K562 (cell line): ENCODE measurements around the gene SRRM5. TPM values are rescaled to one million over a fixed set of nuclear protein-coding genes. Genes with fewer than 3 reads are reported as not detected.

Experiments used
- ATAC-seq: fragments of 200-7000 bp; cut with Tn5 transposase; 3 replicates; pipeline ENCODE4 v1.9.1; 2020; ENCODE audit warnings: moderate library complexity
- BruUV-seq: library from RNA; stranded (reverse); fragments of 400-500 nt; replicated peaks from 2 replicates; lab custom pipeline; 2021; lab: Mats Ljungman, UMichigan
- CTCF ChIA-PET: fragments of 300-600 bp; formaldehyde crosslinking; extraction: SDS; loops from one replicate; lab custom pipeline; 2021; ENCODE audit warnings: low intra/inter-chr PET ratio; lab: Yijun Ruan, JAX
- POLR2A ChIA-PET: fragments of 300-600, 350-650 bp; sonication (Branson Sonifier 250); formaldehyde crosslinking; extraction: SDS; loops from one replicate; lab custom pipeline; 2021; ENCODE audit warnings: antibody characterized with exemption, inconsistent platforms; lab: Yijun Ruan, JAX
- DNase-seq, 4 experiments: peaks; one replicate each; pipeline versions ENCODE4 v3.0.0 to v3.0.0-alpha.2; 2011 to 2018; ENCODE audit warnings: low spot score in 3 of 4, mixed read lengths in 3 of 4; ENCODE audit errors: extremely low read depth in 1 of 4
- FAIRE-seq: peaks from 2 replicates; lab custom pipeline; 2011; peaks lifted over from hg19 to GRCh38; lab: Jason Lieb, UNC
- H2AFZ ChIP-seq: 2 replicates; pipeline ENCODE4 v1.6.0; 2011; ENCODE audit warnings: low read depth, low read length, control low read depth, inconsistent platforms
- H3K27ac ChIP-seq: fragments of 200-600 bp; 3 replicates; pipeline ENCODE4 v1.8.0; 2011; ENCODE audit warnings: low read depth, mild to moderate bottlenecking, control low read depth, inconsistent platforms, low read length, moderate library complexity, mixed read lengths; ENCODE audit errors: extremely low read depth
- H3K27me3 ChIP-seq, 2 experiments: fragments of 300-600 bp in 1 of 2; 2 replicates in 1 of 2; 3 replicates in 1 of 2; pipeline versions ENCODE4 v1.6.0 to v1.8.0; 2011; ENCODE audit warnings: inconsistent platforms in 2 of 2, low read length in 2 of 2, mild to moderate bottlenecking in 1 of 2, mixed read lengths in 1 of 2, moderate library complexity in 1 of 2; ENCODE audit not compliant: control insufficient read depth in 2 of 2, insufficient read depth in 2 of 2
- H3K36me3 ChIP-seq: fragments of 300-600 bp; 3 replicates; pipeline ENCODE4 v1.8.0; 2011; ENCODE audit warnings: mild to moderate bottlenecking, low read length, inconsistent platforms; ENCODE audit not compliant: control insufficient read depth, insufficient read depth
- H3K4me1 ChIP-seq, 2 experiments: fragments of 200-600 bp in 1 of 2; replicated peaks in 1 of 2; 2 replicates in 1 of 2; 3 replicates in 1 of 2; pipeline versions ENCODE4 v1.5.1 to v1.8.0; 2011; ENCODE audit warnings: inconsistent platforms in 2 of 2, low read length in 2 of 2, mild to moderate bottlenecking in 1 of 2, mixed read lengths in 1 of 2, moderate library complexity in 1 of 2; ENCODE audit not compliant: control insufficient read depth in 2 of 2, insufficient read depth in 2 of 2
- H3K4me2 ChIP-seq: 2 replicates; pipeline ENCODE4 v1.6.1; 2011; ENCODE audit warnings: low read length, control low read depth, inconsistent platforms, mixed read lengths; ENCODE audit not compliant: insufficient read depth
- H3K4me3 ChIP-seq: fragments of 200-600 bp; sonication (generic), shearing (Covaris generic); 2 replicates; pipeline ENCODE4 v1.5.1; 2016; ENCODE audit warnings: control low read depth, inconsistent platforms
- H3K79me2 ChIP-seq: fragments of 200-600 bp; 3 replicates; pipeline ENCODE4 v1.8.0; 2011; ENCODE audit warnings: low read length, inconsistent platforms; ENCODE audit not compliant: control insufficient read depth, insufficient read depth
- H3K9ac ChIP-seq, 2 experiments: 2 replicates each; pipeline versions ENCODE4 v1.6.0 to v1.6.1; 2011; ENCODE audit warnings: low read depth in 2 of 2, low read length in 2 of 2, control low read depth in 1 of 2, inconsistent platforms in 1 of 2, mild to moderate bottlenecking in 1 of 2, mixed read lengths in 1 of 2; ENCODE audit not compliant: insufficient read depth in 1 of 2
- H3K9me1 ChIP-seq: one replicate; pipeline ENCODE4 v1.6.0; 2011; ENCODE audit warnings: inconsistent platforms, mild to moderate bottlenecking, low read length, moderate library complexity; ENCODE audit not compliant: control insufficient read depth, insufficient read depth
- H3K9me3 ChIP-seq: replicated peaks from 2 replicates; pipeline ENCODE4 v1.5.1; 2011; ENCODE audit warnings: low read depth, low read length, inconsistent platforms; ENCODE audit not compliant: control insufficient read depth, insufficient read depth
- H4K20me1 ChIP-seq: replicated peaks from 2 replicates; pipeline ENCODE4 v1.6.1; 2011; ENCODE audit warnings: low read length, inconsistent platforms, mixed read lengths; ENCODE audit not compliant: control insufficient read depth, insufficient read depth
- ARID1B ChIP-seq: fragments of 450-650 bp; IDR thresholded peaks from 2 replicates; pipeline ENCODE4 v1.6.1; 2016; ENCODE audit warnings: antibody characterized with exemption, mild to moderate bottlenecking, inconsistent platforms
- ARNT ChIP-seq, 2 experiments: fragments of 450-650 bp; IDR thresholded peaks; 2 replicates each; pipeline ENCODE4 v1.6.1; 2016; ENCODE audit warnings: mild to moderate bottlenecking in 1 of 2
- HBP1 ChIP-seq: fragments of 450-650 bp; formaldehyde crosslinking; IDR thresholded peaks from 2 replicates; pipeline ENCODE4 v1.4.0; 2022; ENCODE audit warnings: missing genetic modification characterization
- HDAC2 ChIP-seq: fragments of 450-650 bp; IDR thresholded peaks from 2 replicates; pipeline ENCODE4 v1.6.1; 2016; ENCODE audit warnings: mild to moderate bottlenecking
- HDGF ChIP-seq: fragments of 450-650 bp; IDR thresholded peaks from 2 replicates; pipeline ENCODE4 v1.6.1; 2016
- KLF1 ChIP-seq: fragments of 450-650 bp; IDR thresholded peaks from 2 replicates; pipeline ENCODE4 v1.6.1; 2016; ENCODE audit warnings: missing genetic modification characterization, missing compliant biosample characterization
- MGA ChIP-seq: fragments of 450-650 bp; IDR thresholded peaks from 2 replicates; pipeline ENCODE4 v1.6.1; 2016; ENCODE audit warnings: mild to moderate bottlenecking, moderate library complexity
- NFRKB ChIP-seq: fragments of 450-650 bp; IDR thresholded peaks from 2 replicates; pipeline ENCODE4 v1.6.1; 2016; ENCODE audit warnings: low read depth
- SRSF3 ChIP-seq: fragments of 200-400 bp; formaldehyde crosslinking; IDR thresholded peaks from 2 replicates; pipeline ENCODE4 v1.6.1; 2016; ENCODE audit warnings: mild to moderate bottlenecking, low read length, moderate library complexity; ENCODE audit not compliant: insufficient read depth
- ZNF644 ChIP-seq: fragments of 200-800 bp; sonication (Bioruptor generic); IDR thresholded peaks from 2 replicates; pipeline ENCODE4 v1.6.1; 2016; ENCODE audit warnings: low read depth, missing genetic modification characterization, missing compliant biosample characterization
- WGBS: fragments of 100-300 bp; shearing (Covaris generic); methylation state at CpG from one replicate; pipeline ENCODE4 v1.1.6; 2016; ENCODE audit warnings: low coverage, mixed read lengths; ENCODE audit not compliant: insufficient coverage; ENCODE audit errors: missing lambda C conversion rate; 5-methylcytosine and 5-hydroxymethylcytosine counted together
- in situ Hi-C: fragments of 300-500 bp; cut with MboI; formaldehyde crosslinking; loops from 4 replicates; pipeline ENCODE4 v1.15.0; 2018; ENCODE audit warnings: inconsistent platforms, mixed read lengths
- intact Hi-C: fragments of 100-400 bp; cut with micrococcal nuclease; formaldehyde crosslinking; loops from 2 replicates; pipeline ENCODE4 v1.14.2; 2022
- polyA plus RNA-seq, 8 experiments: library from polyadenylated mRNA; depleted of rRNA in 4 of 8; stranded (reverse) in 5 of 8; unstranded in 3 of 8; fragments of >200 nt; fragmentation: Nextera tagmentation in 2 of 8; fragmentation: Illumina TruSeq in 1 of 8; extraction: Ambion mirVana in 2 of 8; extraction: Trizol in 1 of 8; gene quantifications; 2 replicates each; pipeline versions ENCODE4 v1.2.1 to v1.2.3, GENCODE V29; 2011 to 2014; ENCODE audit warnings: inconsistent platforms in 1 of 8, missing spikeins in 1 of 8
- total RNA-seq, 7 experiments: library from RNA; depleted of rRNA in 6 of 7; stranded (reverse); fragments of >200 nt in 6 of 7; fragmentation: Illumina TruSeq in 2 of 7; extraction: Trizol in 2 of 7; gene quantifications; 2 replicates each; pipeline versions ENCODE4 v1.2.1 to v1.2.3, GENCODE V29; 2011 to 2021; ENCODE audit warnings: low replicate concordance in 1 of 7

SRRM5 gene
- total and polyA plus RNA-seq, 9 of the 15 experiments (the other 6 are each of a cell fraction or from before 2014, with no cell fraction given), result 0.09 to 0.45 (median 0.18) TPM; not detected in 2

GRCh38 chr19:43618921-43619261 lies 7.0 kb downstream of the SRRM5 start:
- TSS peak; percentile 85 for BruUV-seq
- Histone ChIP-seq H3K4me3 (peak overlapping the region; percentile 57), H4K20me1 (no peaks in the 10 kb centered on the region), H3K79me2 (peaks cover 49% of the 10 kb centered on the region), H3K27ac (peak overlapping the region; percentile 99), H3K4me2 (peak overlapping the region; percentile 100), H3K9me1 (no peaks in the 10 kb centered on the region), H3K4me1 (peaks cover 41 to 64% of the 10 kb centered on the region in 2 experiments), H3K27me3 (no peaks in the 10 kb centered on the region), H2AFZ (peak overlapping the region; percentile 100), H3K36me3 (peaks cover 6% of the 10 kb centered on the region; the same call in 2 of the 3 replicates), H3K9ac (peak overlapping the region; percentile 94 to 98), H3K9me3 (no peaks in the 10 kb centered on the region)
- under 1% methylated on average over 14 of the region's 14 CpGs for WGBS
- ChIA-PET POLR2A (interaction anchor here (0.6 to 6.0 kb wide), 3 partner anchors 14 to 94 kb away, joined by 3 to 35 read pairs (median 3); partner anchors contain the start of gene IRGQ), CTCF (no interaction called here)
- DNase-seq (peak in 2 of 4 experiments; percentile 61 to 77), FAIRE-seq (peak; percentile 89), ATAC-seq (peak; percentile 62)
- in situ Hi-C loops, result no loop called here
- intact Hi-C loops, result no loop called here
- TF ChIP-seq SRSF3 (no peak), ARNT (IDR thresholded peaks at IDR 0.05) (peak in 1 of 2 experiments; percentile 93; a peak in 2 of 4 replicates), HDGF (peak; percentile 67; the same call in 1 of the 2 replicates), NFRKB (peak; percentile 33), HDAC2 (peak; percentile 51; the same call in 1 of the 2 replicates), KLF1 (tag) (0 out of 2 replicates have a peak, but pooled peaks have one; percentile 32), MGA (no peak; the same call in 1 of the 2 replicates), ARID1B (peak; percentile 18; the same call in 1 of the 2 replicates), ZNF644 (tag) (0 out of 2 replicates have a peak, but pooled peaks have one; percentile 27), HBP1 (CRISPR knock-in tag) (peak; percentile 70; the same call in 1 of the 2 replicates)
